K562 (cell line): Measurements from ENCODE around the gene SYCP1.

Experiments
- CTCF ChIP-seq, 3 experiments: IDR thresholded peaks in 2 of 3; conservative IDR thresholded peaks in 1 of 3; 2 replicates each; pipeline ENCODE4 v1.5.1; 2011 to 2012; ENCODE audit warnings: low read length in 3 of 3, mild to moderate bottlenecking in 3 of 3, control low read depth in 2 of 3, improper control_type of control experiment in 1 of 3, inconsistent platforms in 1 of 3, low read depth in 1 of 3, mixed read lengths in 1 of 3, moderate library complexity in 1 of 3; ENCODE audit not compliant: insufficient read depth in 2 of 3
- DDX20 ChIP-seq: fragments of 450-650 bp; IDR thresholded peaks from 2 replicates; pipeline ENCODE4 v1.6.1; 2016; ENCODE audit warnings: missing genetic modification characterization, low read depth, mild to moderate bottlenecking, missing compliant biosample characterization, moderate library complexity
- PHF8 ChIP-seq: fragments of 200-600 bp; sonication (generic); IDR thresholded peaks from 2 replicates; pipeline ENCODE4 v1.6.1; 2012; ENCODE audit warnings: mixed run types, mild to moderate bottlenecking, inconsistent platforms, low read length, moderate library complexity, borderline replicate concordance

GRCh38 chr1:114956570-114956969 is 101.9 kb downstream of the SYCP1 start:
- peak; percentile 21 to 41 (median 39); a peak in 3 of 6 replicates for TF ChIP-seq CTCF (IDR thresholded peaks at IDR 0.05 in 2 of 3, conservative IDR thresholded peaks at IDR 0.05 in 1 of 3; ENCODE audit: insufficient read depth in 2 of 3, low read depth in 1 of 3, low read length in 3 of 3)
- TF ChIP-seq PHF8: no peak
- no peak for TF ChIP-seq DDX20
